Measurements from ENCODE around the gene ARID4B. TPM values are rescaled to one million over a fixed set of nuclear protein-coding genes. Genes with fewer than 3 reads are reported as not detected.
"Not testable (repeated sequence)": the region's sequence is repeated elsewhere in the genome, so short reads cannot be mapped to it uniquely, and the experiment has no call there.

Gene ARID4B
- total RNA-seq, 1 donor from 2014 or later: 59.3 TPM

GRCh38 chr1:235268379-235269125, 59.4 kb downstream of the ARID4B start:
- no peak for DNase-seq (ENCODE audit: low read depth)

GRCh38 chr1:235266967-235267366, 61.0 kb downstream of the ARID4B start:
- no peak for DNase-seq (ENCODE audit: low read depth)

DNA sequence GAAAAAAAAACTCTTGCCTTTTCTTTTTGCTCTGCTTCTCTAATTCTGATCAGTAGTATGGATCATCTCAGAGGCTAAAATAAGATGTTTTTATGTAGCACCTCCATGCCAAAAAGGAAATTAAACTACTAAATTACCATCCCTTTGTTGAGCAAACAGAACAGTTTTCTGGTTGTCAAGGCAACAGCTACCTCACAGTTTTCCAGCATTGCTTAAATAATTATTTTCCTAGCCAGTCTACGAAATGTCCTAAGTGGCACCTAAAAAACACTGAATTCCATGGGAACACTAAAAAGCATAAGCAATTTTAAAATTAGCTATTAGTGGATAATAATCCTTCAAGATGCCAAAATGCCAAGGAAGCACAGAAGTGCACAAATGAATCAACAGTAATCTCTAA, 61.7 kb downstream of the ARID4B start:
- DNase-seq (ENCODE audit: low read depth): peak; percentile 54

GRCh38 chr1:235265900-235266299, 62.1 kb downstream of the ARID4B start:
- DNase-seq (ENCODE audit: low read depth): no peak

DNA sequence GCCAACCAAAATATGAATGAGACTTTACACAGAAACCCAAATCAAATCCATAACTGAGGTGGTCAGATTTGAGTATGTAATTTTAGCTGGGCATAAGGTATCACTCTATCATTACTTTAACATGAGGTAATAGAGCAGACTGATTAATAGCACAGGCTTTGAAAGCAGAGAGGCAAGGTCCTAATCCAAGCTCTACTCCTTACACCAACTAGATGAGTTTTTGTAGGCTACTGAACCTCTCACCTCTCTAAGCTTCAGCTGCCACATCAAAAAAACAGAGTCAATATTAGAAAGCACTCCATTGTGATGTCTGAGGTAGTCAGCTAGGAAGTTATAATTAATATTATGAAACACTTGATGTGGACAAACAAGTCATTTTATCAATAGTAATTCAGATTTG, 63.7 kb downstream of the ARID4B start:
- DNase-seq (ENCODE audit: low read depth): no peak

DNA sequence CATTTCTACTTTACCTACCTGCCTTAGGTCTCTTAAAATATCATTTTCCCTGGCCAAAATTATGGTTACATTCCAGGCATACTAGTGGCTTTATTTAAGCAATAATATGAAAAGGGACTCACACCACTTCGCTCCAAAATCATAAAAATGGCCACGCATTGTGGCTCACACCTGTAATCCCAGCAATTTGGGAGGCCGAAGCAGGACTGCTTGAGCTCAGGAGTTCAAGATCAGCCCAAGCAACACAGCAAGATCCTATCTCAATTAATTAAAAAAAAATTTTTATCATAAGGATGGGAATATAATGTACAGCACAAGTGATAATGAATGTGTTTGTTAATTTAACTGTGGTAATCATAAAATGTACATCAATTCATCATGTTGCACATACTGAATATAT, 65.4 kb downstream of the ARID4B start:
- no peak for DNase-seq (ENCODE audit: low read depth)

DNA sequence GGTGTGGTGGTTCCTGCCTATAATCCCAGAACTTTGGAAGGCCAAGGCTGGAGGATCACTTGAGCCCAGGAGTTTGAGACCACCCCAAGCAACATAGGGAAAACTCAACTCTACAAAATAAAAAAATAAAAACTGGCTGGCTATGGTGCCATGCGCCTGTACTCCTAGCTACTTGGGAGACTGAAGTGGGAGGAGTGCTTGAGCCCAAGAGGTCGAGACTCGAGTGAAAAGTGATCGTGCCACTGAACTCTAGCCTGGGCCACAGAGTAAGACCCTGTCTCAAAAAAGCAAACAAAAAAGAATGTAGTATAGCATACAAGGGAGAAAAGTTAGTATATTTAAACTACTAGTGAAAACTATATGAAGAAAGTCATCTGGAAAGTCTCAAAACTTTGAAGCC, 66.7 kb downstream of the ARID4B start:
- DNase-seq (ENCODE audit: low read depth): no peak

- DNase-seq (ENCODE audit: low read depth): no peak
Measured at GRCh38 chr1:235259133-235259778, 68.7 kb downstream of the ARID4B start.

DNA sequence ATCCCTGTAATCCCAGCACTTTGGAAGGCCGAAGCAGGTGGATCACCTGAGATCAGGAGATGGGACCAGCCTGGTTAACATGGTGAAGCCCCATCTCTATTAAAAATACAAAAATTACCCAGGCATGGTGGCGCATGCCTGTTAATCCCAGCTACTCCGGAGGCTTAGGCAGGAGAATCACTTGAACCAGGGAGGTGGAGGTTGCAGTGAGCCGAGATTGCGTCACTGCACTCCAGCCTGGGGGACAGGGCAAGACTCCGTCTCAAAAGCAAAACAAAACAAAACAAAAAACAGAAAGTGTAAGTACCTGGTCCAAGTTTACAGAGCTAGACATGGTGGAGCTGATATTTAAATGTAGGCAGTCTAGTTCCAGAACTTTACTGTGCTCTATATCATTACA, 69.9 kb downstream of the ARID4B start:
- DNase-seq (ENCODE audit: low read depth): not testable (repeated sequence)

GRCh38 chr1:235254721-235255120, 73.3 kb downstream of the ARID4B start:
- no peak for DNase-seq (ENCODE audit: low read depth)

DNA sequence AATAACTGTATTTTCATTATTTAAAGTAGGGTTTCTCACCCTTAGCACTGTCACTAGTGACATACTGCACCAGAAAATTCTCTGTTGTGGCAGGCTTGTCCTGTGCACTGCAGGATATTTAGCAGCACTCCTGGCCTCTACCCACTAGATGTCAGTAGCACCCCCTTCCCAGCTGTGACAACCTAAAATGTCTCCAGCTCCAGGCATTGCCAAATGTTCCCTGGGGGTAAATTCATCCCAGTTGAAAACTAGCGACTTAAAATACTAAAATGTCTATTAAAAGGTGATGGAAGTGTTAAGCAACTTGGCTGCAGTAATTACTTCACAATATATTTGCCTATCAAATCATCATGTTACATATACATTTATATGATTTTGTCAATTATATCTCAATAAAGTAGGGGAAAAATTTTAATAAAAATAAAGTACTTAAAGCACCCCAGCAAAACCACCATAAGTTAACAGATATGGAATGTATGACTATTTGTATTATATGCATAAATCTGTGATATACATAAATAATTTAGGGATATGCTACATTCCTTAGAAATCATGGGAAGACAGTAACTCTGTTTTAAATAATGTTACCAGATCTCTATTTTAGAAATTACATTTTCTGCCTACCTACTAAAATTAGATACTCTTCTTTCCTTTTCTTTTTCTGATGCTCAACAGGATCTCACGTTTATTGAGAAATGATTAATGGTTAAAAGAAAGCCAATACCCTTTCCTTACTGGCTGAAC, 74.6 kb downstream of the ARID4B start:
- DNase-seq (ENCODE audit: low read depth): peak; percentile 67

- no peak for DNase-seq (ENCODE audit: low read depth)
Measured at GRCh38 chr1:235250430-235250829, 77.5 kb downstream of the ARID4B start.

DNA sequence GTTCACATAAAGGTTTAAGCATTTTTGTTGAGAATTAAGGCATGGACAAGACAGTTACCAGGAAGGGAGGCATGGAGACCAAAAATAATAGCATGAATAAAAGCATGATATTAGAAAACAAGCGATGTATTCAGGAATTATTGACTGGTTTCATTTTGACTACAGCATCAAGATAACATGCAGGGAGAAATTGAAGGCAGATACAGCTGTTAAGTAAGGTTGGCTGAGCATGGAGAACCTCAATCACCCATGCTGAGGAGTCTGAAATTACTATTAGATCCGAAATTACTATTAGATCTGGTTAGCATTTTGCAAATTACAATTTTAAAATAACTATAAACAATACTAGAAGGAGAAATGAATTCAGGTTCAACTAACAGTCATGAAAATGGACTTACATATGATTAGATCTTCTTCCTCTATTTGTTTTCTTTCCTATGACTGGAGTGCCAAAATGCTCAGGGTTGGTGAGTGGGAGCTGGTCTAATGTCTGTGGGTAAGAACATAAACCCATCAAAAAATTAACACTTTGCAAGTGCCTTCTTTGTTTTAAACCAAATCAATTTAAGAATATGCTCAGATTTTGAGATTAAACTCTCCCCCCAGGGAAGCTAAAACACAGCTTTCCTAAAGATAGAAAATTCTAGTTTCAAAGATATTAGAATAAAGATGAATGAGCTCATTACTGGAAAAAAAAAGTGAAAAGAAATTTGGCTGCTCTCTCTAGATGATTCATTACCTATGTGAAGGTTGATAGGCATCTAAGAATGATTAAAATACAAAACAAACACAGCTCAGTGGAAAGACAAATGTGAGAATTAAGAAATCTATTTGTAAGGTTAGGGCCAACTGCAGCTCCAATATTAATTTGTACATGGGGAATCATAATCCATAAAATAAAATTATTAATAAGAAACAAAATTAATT, 81.7 kb downstream of the ARID4B start:
- DNase-seq (ENCODE audit: low read depth): peak; percentile 24

- no peak for DNase-seq (ENCODE audit: low read depth)
Measured at GRCh38 chr1:235244974-235245592, 82.9 kb downstream of the ARID4B start.

DNA sequence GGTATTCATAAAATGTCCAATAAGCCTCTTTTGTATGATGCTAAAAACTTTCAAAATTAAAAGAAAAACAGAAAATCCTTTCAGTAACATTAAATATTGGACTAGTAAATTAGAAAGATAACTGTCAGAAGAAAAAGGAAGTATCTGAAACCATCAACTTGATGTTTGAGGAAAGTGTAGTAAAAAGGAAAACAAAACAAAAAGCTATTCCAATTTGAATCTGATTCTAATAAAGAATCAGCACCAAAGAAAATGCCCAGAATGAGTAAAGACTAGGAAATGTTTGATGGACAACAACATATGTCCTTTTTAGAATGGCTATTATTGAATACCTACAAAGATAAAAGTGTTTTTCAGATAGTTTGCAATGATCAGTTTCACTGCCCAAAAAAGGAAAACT, 87.0 kb downstream of the ARID4B start:
- DNase-seq (ENCODE audit: low read depth): no peak

DNA sequence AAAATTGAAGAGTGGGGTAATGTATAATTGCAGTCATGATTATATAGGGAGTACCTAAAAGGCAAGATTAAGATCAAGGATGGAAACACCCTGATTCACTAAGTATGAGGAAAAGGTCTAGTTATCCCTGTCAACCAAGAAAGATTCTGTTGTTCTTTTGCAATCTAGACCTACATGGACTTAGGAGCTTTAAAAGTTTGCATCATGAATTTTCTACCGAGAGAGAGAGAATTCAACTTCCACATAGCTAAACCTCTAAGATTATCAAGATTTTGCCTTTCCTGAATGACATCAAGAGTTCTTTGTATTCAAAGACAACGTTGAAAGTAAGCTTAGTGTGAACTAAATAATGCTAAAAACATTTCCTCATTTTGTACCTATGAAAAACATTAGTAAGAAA, 88.1 kb downstream of the ARID4B start:
- no peak for DNase-seq (ENCODE audit: low read depth)

DNA sequence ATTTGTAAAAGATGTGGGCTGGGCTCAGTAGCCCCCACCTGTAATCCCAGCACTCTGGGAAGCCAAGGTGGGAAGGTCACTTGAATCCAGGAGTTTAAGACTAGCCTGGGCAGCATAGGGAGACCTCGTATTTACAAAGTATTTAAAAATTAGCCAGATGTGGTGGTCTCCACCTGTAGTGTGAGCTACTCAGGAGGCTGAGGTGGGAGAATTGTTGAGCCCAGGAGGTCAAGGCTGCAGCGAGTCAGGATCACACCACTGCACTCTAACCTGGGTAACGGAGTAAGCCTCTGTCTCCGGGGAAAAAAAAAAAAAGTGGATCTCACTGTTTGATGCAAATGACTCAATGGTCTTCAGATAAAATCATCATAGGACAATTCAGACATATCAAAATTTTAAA, 89.4 kb downstream of the ARID4B start:
- no peak for DNase-seq (ENCODE audit: low read depth)

DNA sequence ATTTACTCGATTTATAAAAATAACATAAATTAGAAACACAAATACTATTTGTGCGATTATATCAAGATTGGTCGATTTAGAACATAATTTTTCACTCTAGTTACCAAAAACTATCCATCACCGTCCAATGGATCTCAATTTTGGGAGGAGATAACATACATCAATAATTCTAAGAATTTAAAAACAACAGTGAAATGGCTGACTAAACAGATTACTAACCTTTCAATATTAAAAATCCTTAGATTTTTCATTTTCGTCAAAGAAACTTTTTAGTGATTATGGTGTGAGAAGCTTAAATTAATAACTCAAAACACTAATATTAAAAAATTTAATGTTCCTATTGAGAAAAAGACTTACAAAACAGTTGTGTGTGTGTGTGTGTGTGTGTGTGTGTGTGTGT, 91.9 kb downstream of the ARID4B start:
- DNase-seq (ENCODE audit: low read depth): no peak

- DNase-seq (ENCODE audit: low read depth): no peak
Measured at GRCh38 chr1:235229868-235230267, 98.1 kb downstream of the ARID4B start.

DNA sequence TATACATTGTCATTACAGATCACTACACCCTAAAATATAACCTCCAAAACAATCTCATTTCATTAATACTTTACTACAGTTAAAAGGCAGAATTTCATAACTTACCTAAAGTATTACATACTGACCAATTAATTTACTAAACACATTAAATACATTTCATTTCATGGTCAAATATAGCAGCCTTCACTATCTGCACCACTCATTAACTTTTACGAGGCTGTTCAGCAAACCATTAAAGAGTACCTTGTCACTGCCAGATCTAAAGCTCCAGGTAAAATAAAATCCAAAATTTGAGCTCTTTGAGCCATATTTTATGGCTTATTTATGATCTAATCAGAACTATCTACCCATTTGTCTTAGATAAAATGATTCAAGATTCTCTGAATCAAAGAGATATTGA, 100.6 kb downstream of the ARID4B start:
- DNase-seq (ENCODE audit: low read depth): no peak

- DNase-seq (ENCODE audit: low read depth): no peak
Measured at GRCh38 chr1:235226933-235227332, 101.0 kb downstream of the ARID4B start.

Data from renal cortical epithelial cell (primary cell).